IPS-18a (cell line): ENCODE data around the gene MEIS2.
A peak's percentile ranks its signal among the peaks of the same experiment; 100 is the strongest.

Experiments
- H3K27ac ChIP-seq: one replicate; pipeline ENCODE4 v1.5.1; 2013; ENCODE audit warnings: low read length
- H3K27me3 ChIP-seq: one replicate; pipeline ENCODE4 v1.6.1; 2013; ENCODE audit warnings: mild to moderate bottlenecking, low read length; ENCODE audit not compliant: control insufficient read depth, insufficient read depth
- H3K36me3 ChIP-seq: one replicate; pipeline ENCODE4 v1.6.1; 2013; ENCODE audit warnings: low read depth, low read length; ENCODE audit not compliant: control insufficient read depth
- H3K4me1 ChIP-seq: one replicate; pipeline ENCODE4 v1.6.1; 2013; ENCODE audit warnings: low read depth, low read length; ENCODE audit not compliant: control insufficient read depth
- H3K4me3 ChIP-seq: one replicate; pipeline ENCODE4 v1.5.1; 2013; ENCODE audit warnings: low read length
- H3K9ac ChIP-seq: one replicate; pipeline ENCODE4 v1.6.1; 2013; ENCODE audit warnings: mild to moderate bottlenecking, low read length, moderate library complexity
- H3K9me3 ChIP-seq: one replicate; pipeline ENCODE4 v1.6.1; 2013; ENCODE audit warnings: low read depth, low read length; ENCODE audit not compliant: control insufficient read depth

Gene MEIS2

GRCh38 chr15:37059086-37059485 lies 41.3 kb downstream of the MEIS2 start:
- peaks cover 18% of the 10 kb centered on the region for H3K4me1 ChIP-seq
- no peak overlapping the region for H3K4me3 ChIP-seq
- H3K27ac ChIP-seq: no peak overlapping the region
- H3K9ac ChIP-seq: no peak overlapping the region
- no peaks in the 10 kb centered on the region for H3K9me3 ChIP-seq
- no peaks in the 10 kb centered on the region for H3K27me3 ChIP-seq
- H3K36me3 ChIP-seq: no peaks in the 10 kb centered on the region

DNA sequence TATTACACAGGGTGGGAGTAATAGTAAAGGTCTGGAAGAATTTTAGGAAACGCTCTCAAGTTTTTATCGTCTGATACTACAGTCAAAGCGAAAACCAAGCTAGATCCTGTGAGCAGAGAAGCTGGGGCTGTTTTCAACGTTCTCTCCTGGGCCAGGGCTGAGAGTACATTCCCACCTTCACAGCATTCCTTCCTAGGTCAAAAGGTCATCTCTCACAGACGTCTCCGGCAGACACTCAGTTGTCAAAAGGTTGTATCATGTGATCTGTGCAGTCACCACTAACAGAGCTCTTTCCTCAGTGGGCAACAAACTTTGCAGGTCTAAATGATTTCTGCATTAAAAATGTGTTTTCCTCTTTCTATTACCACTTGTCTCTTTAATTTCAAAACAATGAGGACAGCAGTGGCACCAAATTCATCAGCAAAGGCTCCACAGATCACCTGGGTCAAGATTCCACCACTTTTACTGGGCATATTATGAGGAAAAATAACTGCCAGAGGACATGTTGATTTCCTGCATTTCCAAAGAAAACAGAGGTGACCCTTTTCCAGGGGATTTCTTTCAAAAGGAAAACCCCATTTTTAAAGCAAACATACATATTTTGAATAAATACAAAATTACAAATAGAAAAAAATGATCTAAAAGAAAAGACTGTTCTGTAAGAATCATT lies 41.9 kb downstream of the MEIS2 start:
- Histone ChIP-seq H3K9ac (no peak overlapping the region), H3K36me3 (no peaks in the 10 kb centered on the region), H3K9me3 (no peaks in the 10 kb centered on the region), H3K27ac (no peak overlapping the region), H3K4me3 (no peak overlapping the region), H3K27me3 (no peaks in the 10 kb centered on the region), H3K4me1 (peaks cover 18% of the 10 kb centered on the region)

- Histone ChIP-seq H3K9me3 (no peaks in the 10 kb centered on the region), H3K9ac (no peak overlapping the region), H3K4me1 (peaks cover 18% of the 10 kb centered on the region), H3K4me3 (no peak overlapping the region), H3K36me3 (no peaks in the 10 kb centered on the region), H3K27me3 (no peaks in the 10 kb centered on the region), H3K27ac (no peak overlapping the region)
Observed at GRCh38 chr15:37057831-37058230, 42.5 kb downstream of the MEIS2 start.

DNA sequence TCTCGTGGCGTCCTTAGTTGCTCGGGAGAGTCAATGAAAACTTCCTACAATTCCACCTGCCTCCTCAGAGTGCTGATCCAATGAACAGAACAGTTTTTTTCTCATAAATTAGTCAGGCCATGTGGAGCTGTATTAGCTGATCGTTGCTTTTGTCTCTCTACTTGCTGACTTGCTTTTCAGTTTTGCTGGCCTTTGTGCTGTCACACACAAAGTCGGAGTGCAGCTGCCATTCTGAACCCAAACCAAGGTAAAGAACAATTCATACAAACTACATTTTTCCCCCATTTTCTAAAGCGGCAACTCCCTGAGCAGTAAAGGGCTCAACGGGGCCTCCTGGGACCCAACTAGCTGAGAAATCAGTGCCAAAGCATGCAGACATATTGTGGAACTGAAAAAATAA lies 43.1 kb downstream of the MEIS2 start:
- Histone ChIP-seq H3K36me3 (no peaks in the 10 kb centered on the region), H3K27me3 (no peaks in the 10 kb centered on the region), H3K9ac (no peak overlapping the region), H3K9me3 (no peaks in the 10 kb centered on the region), H3K4me1 (peaks cover 18% of the 10 kb centered on the region), H3K27ac (no peak overlapping the region), H3K4me3 (no peak overlapping the region)

DNA sequence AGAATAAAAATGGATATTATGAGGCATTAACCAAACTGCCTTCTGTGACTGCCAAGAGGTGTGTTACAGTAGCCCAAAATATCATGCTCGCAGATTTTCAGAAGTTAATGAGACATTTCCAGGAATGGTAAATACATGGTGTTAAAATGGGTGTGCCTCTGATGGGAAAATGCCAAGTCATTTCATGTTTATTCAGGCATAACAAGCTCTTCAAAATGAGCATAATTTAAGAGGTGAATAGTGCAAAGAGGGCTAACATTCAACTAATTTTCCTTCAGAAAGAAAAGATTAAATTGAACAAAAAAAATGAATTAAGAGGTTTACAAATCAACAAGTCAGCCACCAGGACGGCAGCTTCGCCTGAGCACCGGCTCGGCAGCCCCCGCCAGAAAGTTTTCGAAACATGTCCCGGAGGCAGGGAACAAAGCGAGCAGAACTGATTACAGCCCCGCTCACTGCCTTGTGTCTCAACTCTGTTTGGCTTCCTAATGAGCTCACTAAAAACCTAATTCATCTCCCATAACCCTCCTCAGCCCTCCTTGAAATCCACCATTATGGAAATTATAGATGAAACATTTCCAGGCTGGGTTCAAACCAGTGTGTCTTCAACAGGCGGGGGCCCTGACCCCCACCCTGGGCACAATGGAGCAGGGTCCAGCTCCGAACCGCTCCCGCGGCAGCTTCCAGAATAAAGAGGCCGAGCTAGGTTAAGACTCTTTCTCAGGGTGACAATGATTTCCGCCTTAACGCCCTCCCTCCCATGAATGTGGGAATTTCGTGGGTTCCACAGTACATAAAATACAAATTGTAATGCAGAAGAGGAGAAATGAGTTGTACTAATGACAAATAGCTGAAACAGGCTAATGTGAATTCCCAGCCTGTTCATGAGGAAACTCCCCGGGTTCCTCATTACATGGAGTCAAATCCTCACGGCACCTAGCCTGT lies 43.9 kb downstream of the MEIS2 start:
- Histone ChIP-seq H3K4me1 (peaks cover 18% of the 10 kb centered on the region), H3K27ac (no peak overlapping the region), H3K9ac (no peak overlapping the region), H3K9me3 (no peaks in the 10 kb centered on the region), H3K36me3 (no peaks in the 10 kb centered on the region), H3K27me3 (no peaks in the 10 kb centered on the region), H3K4me3 (no peak overlapping the region)

GRCh38 chr15:37055481-37055880 lies 44.9 kb downstream of the MEIS2 start:
- H3K4me1 ChIP-seq: peaks cover 18% of the 10 kb centered on the region
- H3K4me3 ChIP-seq: no peak overlapping the region
- no peak overlapping the region for H3K9ac ChIP-seq
- no peaks in the 10 kb centered on the region for H3K36me3 ChIP-seq
- no peak overlapping the region for H3K27ac ChIP-seq
- no peaks in the 10 kb centered on the region for H3K9me3 ChIP-seq
- H3K27me3 ChIP-seq: no peaks in the 10 kb centered on the region

GRCh38 chr15:37054336-37054735 lies 46.0 kb downstream of the MEIS2 start:
- Histone ChIP-seq H3K9ac (no peak overlapping the region), H3K27ac (no peak overlapping the region), H3K4me1 (peaks cover 18% of the 10 kb centered on the region), H3K36me3 (no peaks in the 10 kb centered on the region), H3K9me3 (no peaks in the 10 kb centered on the region), H3K4me3 (no peak overlapping the region), H3K27me3 (no peaks in the 10 kb centered on the region)

DNA sequence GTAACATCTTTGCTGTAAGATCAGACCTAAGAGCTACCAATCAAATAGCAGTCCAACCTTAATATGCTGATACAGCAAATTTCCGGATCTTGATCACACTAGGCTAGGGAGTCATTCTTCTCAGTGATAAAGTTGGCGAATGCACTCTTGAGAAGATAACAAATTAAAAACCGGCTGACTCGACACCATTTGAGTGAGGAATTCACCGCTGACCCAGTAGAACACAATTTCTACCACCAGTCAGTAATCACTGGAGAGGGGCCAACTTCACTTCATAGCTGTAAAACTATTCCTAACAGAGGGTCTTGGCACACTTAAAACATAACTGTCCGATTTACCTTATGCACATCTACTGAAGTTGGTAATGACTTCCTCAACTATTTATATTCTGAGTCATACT lies 47.2 kb downstream of the MEIS2 start:
- no peaks in the 10 kb centered on the region for H3K9me3 ChIP-seq
- no peak overlapping the region for H3K27ac ChIP-seq
- no peaks in the 10 kb centered on the region for H3K36me3 ChIP-seq
- H3K4me3 ChIP-seq: no peak overlapping the region
- H3K9ac ChIP-seq: no peak overlapping the region
- peaks cover 13% of the 10 kb centered on the region for H3K4me1 ChIP-seq
- no peaks in the 10 kb centered on the region for H3K27me3 ChIP-seq

GRCh38 chr15:37050345-37050744 lies 50.0 kb downstream of the MEIS2 start:
- H3K4me3 ChIP-seq: no peak overlapping the region
- H3K9ac ChIP-seq: no peak overlapping the region
- H3K27me3 ChIP-seq: no peaks in the 10 kb centered on the region
- H3K9me3 ChIP-seq: no peaks in the 10 kb centered on the region
- H3K27ac ChIP-seq: no peak overlapping the region
- H3K4me1 ChIP-seq: peaks cover 24% of the 10 kb centered on the region
- no peaks in the 10 kb centered on the region for H3K36me3 ChIP-seq

DNA sequence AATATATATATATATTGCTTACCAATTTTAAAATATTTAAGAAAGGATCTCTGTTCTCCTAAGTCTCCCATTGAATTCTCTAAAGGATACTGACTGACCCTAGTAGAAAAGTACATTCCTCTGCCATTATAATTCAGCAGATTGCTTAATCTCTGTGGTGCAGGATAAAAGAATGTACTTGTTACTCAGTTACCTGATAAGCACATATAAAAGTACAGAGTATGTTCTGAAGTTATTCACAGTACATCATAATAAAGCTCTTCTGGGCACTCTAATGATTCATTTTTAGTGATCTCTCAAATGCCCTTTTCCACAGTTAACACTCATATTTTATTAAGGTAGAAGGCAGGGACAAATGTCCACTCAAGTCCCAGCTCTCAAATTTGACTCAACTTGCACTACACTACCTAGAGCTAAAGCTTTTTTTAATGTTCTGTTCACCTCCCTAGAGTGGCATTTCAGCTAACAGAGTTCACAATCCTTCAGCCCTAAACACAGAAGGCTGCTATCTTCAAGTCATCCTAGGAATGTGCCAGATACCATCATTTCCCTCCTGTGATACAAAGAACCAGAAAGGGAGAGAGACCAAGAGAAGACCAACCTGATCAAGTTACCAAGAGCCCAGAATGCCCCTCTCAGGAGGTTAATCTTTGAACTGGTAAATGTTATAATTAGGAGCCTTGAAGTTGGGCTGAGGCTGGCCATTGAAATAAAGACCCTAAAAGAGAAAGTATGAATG lies 53.3 kb downstream of the MEIS2 start:
- Histone ChIP-seq H3K4me1 (peaks cover 40% of the 10 kb centered on the region), H3K27me3 (no peaks in the 10 kb centered on the region), H3K9me3 (no peaks in the 10 kb centered on the region), H3K4me3 (peak overlapping the region; percentile 28), H3K9ac (no peak overlapping the region), H3K36me3 (no peaks in the 10 kb centered on the region), H3K27ac (no peak overlapping the region)

GRCh38 chr15:37045859-37046740 lies 54.2 kb downstream of the MEIS2 start:
- Histone ChIP-seq H3K27me3 (no peaks in the 10 kb centered on the region), H3K4me3 (peak overlapping the region; percentile 45), H3K27ac (peak overlapping the region; percentile 76), H3K9ac (peak overlapping the region; percentile 45), H3K9me3 (no peaks in the 10 kb centered on the region), H3K36me3 (no peaks in the 10 kb centered on the region), H3K4me1 (peaks cover 40% of the 10 kb centered on the region)
